NCI-H345 treated with DMSO at 0.1 percent for 48 hours (cell line): Measurements from ENCODE around the gene ENKUR.

Experiments
- DNase-seq: peaks from one replicate; lab custom pipeline; 2025; ENCODE audit not compliant: unreplicated experiment; lab: John Stamatoyannopoulos, UW

Gene ENKUR

GRCh38 chr10:24950439-24950838 lies 65.5 kb downstream of the ENKUR start:
- DNase-seq: no peak

- DNase-seq: no peak
Measured at GRCh38 chr10:24949616-24950015, 66.3 kb downstream of the ENKUR start.

GRCh38 chr10:24947304-24948097 lies 68.5 kb downstream of the ENKUR start:
- no peak for DNase-seq

GRCh38 chr10:24944512-24945255 lies 71.3 kb downstream of the ENKUR start:
- no peak for DNase-seq

GRCh38 chr10:24938525-24938924 lies 77.4 kb downstream of the ENKUR start:
- no peak for DNase-seq

- no peak for DNase-seq
Measured at GRCh38 chr10:24938076-24938475, 77.9 kb downstream of the ENKUR start.

- DNase-seq: no peak
Measured at GRCh38 chr10:24935504-24936292, 80.3 kb downstream of the ENKUR start.
